ENCODE results near the gene FADS2.
A peak's percentile ranks its signal among the peaks of the same experiment; 100 is the strongest.

Gene FADS2

DNA sequence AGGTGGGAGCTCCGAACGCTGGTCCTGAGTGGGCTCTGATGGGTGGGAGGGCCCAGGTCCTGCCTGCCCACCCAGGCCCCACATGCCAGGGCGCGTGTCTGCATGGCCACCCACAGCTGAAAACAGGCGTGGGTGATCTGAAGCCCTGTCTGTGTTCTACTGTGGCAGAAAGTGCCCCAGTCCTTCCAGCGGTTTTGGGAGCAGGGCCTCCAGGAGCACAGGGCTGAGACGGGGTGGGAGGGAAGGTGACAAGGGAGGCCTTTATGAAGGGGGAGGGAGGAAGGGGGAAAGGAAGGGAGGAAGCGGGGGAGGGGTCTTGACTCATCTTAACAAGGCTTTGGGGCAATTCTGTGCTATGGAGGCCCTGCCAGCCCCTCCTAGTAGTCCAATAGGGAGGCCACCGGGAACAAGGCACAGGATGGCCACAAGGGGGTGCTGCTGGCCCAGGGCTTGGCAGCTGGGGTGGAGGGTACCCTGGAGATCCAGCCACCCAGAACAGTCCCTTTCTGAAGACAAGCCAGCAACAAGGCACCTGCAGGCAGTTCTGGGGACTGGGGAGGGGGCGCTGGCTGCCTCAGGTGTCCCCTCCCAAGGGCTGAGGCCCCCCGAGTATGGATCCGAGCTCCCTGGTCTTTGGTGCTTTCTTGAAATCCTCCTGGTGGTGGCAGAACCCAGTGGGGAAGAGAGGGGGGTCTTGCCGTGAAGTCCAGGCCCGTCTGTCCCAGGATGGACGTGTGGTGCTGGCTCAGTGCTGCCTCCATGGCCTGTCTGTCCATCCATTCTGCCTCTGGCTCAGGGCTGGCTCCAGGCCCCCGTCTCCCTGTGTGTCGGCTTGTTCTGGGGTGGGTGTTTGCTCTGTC, 69.5 kb downstream of the FADS2 start:
- FAIRE-seq (no peak), DNase-seq (ENCODE audit: insufficient read length, low spot score) (peak; percentile 92)
- TF ChIP-seq PAX5 (IDR thresholded peaks at IDR 0.05; ENCODE audit: insufficient read depth, low read length, severe bottlenecking), result no peak
- TF ChIP-seq SPI1 (IDR thresholded peaks at IDR 0.05; ENCODE audit: low read depth, low read length), result no peak
- TF ChIP-seq POLR2A (IDR thresholded peaks at IDR 0.05; ENCODE audit: low read depth, low read length), result no peak
- TF ChIP-seq TAF1 (IDR thresholded peaks at IDR 0.05; ENCODE audit: low read depth, low read length), result no peak
- no peak for TF ChIP-seq POLR2AphosphoS5 (IDR thresholded peaks at IDR 0.05; ENCODE audit: low read depth, low read length)
- no peak for TF ChIP-seq POU2F2 (IDR thresholded peaks at IDR 0.05; ENCODE audit: low read depth, low read length)

DNA sequence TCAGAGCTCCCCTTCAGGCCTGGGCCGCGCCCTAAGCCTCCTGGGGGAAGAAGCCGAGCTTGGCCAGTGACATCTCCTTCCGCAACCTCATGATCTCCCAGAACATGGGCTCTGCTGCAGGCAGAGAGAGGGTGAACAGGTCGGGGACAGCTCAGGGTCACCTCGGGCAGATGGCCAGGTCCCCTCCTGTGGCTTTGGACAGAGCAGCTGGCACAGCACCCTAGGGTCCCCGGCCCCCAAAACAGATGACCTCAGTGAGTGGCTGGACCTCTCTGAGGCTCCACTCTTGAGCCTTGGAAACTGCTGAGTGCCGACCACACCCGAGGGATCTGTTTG, 70.1 kb downstream of the FADS2 start:
- FAIRE-seq, result no peak
- no peak for TF ChIP-seq TAF1 (IDR thresholded peaks at IDR 0.05; ENCODE audit: low read depth, low read length)
- DNase-seq (ENCODE audit: insufficient read length, low spot score), result no peak

DNA sequence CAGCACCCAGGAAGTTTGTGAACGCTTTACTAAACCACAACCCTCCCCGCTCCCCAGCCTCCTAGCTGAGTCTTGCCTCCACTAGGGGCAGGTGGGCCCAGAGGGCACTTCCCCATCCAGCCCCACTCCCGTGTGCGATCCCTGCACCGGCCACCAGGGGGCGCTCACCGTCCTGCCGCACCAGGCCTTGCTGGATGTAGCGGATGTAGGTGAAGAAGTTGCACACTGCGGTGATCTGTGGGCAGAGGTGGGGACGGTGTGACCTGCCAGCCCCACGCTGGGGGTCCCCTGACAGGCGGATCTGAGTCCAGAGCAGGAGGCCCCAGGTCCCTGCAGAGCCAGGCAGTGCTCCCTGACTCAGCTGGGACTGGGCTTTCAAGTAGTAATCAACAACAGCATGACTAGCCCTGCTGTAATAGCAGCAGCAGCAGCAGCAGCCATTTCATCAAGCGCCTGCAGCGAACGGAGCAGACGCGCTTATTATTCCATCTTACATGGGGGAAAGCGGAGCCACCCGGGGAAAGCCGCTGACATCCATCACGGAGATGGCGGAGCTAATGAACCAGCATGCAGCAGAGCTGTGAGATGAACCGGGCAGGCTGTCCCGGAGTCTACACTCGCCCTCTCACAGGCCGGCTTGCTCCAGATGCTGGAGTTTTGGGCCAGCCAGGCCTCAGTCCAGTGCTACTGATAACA, 71.2 kb downstream of the FADS2 start:
- FAIRE-seq, result peak; percentile 94
- DNase-seq (ENCODE audit: insufficient read length, low spot score), result peak; percentile 99
- TF ChIP-seq SPI1 (IDR thresholded peaks at IDR 0.05; ENCODE audit: low read depth, low read length) (peak; percentile 89), POLR2AphosphoS5 (IDR thresholded peaks at IDR 0.05; ENCODE audit: low read depth, low read length) (no peak)

DNA sequence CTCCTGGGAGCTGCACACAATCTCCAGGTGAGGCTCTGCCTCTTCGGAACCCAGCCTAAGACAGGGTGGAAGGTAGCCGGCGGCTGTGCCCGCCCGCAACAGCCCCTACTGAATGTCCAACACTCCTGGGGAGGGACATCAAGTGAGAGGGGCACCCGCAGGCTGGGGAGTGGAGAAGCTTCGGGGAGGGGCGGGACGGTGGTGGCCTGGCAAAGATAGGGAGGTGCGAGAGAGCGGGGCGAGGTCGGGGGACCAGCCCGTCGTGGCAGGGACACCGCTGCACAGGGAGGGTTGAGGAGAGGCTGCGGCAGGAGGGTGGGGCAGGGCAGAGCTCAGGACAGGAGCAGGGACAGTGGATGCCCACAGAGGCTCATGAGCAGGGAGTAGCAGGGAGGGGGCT, 72.2 kb downstream of the FADS2 start:
- DNase-seq (ENCODE audit: insufficient read length, low spot score) (no peak), FAIRE-seq (no peak)
- TF ChIP-seq PAX5 (IDR thresholded peaks at IDR 0.05; ENCODE audit: insufficient read depth, low read length, severe bottlenecking) (no peak), SPI1 (IDR thresholded peaks at IDR 0.05; ENCODE audit: low read depth, low read length) (no peak), POLR2A (IDR thresholded peaks at IDR 0.05; ENCODE audit: low read depth, low read length) (no peak), POU2F2 (IDR thresholded peaks at IDR 0.05; ENCODE audit: low read depth, low read length) (no peak), TAF1 (IDR thresholded peaks at IDR 0.05; ENCODE audit: low read depth, low read length) (no peak)

DNA sequence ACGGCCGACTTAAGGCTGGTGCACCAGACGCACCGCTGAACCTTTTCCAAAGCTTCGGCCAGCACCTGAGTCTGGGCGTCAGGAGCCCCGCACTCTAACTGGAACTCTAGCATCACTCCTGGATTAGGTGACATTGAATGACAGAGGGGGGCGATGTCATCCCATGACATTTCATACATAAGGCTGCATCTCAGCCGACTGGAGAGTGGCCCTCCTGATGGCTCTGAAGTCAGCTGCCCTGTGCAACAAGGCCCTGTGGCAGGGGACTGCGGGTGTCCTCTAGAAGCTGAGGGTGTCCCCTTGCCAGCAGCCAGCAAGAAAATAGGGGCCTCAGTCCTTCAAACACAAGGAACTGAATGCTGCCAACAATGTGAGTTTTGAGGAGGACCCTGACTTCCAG, 73.3 kb downstream of the FADS2 start:
- no peak for FAIRE-seq
- TF ChIP-seq POLR2A (IDR thresholded peaks at IDR 0.05; ENCODE audit: low read depth, low read length) (no peak), TAF1 (IDR thresholded peaks at IDR 0.05; ENCODE audit: low read depth, low read length) (no peak), POU2F2 (IDR thresholded peaks at IDR 0.05; ENCODE audit: low read depth, low read length) (no peak)
- DNase-seq (ENCODE audit: insufficient read length, low spot score), result no peak

DNA sequence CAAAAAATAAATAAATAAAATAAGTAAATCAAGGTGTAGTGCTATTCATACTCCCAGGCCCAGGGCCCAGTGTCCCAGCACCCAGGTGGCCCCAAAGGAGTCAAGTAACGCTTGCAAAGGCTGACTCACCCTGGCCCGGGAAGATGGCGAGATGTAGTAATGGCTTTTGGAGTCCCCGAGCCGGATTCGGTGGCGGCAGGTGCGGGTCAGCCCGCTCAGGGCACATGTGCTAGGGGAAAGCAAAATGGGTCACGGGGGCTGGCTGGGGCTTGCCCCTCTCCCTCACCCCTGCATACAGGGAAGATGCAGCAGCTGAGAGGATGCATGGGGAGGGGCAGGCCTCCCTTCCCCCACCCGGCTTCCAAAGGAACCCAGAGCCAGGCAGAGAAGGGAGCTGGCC, 74.2 kb downstream of the FADS2 start:
- no peak for DNase-seq (ENCODE audit: insufficient read length, low spot score)
- TF ChIP-seq TAF1 (IDR thresholded peaks at IDR 0.05; ENCODE audit: low read depth, low read length) (no peak), PAX5 (IDR thresholded peaks at IDR 0.05; ENCODE audit: insufficient read depth, low read length, severe bottlenecking) (no peak), POLR2A (IDR thresholded peaks at IDR 0.05; ENCODE audit: low read depth, low read length) (no peak), SPI1 (IDR thresholded peaks at IDR 0.05; ENCODE audit: low read depth, low read length) (no peak), POLR2AphosphoS5 (IDR thresholded peaks at IDR 0.05; ENCODE audit: low read depth, low read length) (no peak), POU2F2 (IDR thresholded peaks at IDR 0.05; ENCODE audit: low read depth, low read length) (no peak)
- no peak for FAIRE-seq

DNA sequence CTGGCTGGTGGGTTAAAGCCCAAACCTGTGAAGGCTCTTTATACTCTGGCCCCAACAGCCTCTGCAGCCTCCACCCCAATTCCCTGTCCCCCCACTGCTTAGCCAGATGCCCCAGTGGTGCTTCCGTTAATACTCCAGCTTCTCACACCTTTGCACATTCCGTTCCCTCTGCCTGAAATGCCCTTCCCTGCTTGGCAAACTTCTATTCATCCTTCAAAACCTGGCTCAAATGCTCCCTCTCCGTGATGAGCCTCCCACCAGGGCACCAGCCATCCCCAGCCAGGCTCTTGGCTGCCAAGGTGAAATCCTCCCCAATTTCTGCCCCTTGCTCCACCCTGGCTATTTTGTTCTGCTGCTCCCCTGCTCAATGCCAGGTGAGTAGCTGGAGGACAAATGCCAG, 75.7 kb downstream of the FADS2 start:
- DNase-seq (ENCODE audit: insufficient read length, low spot score) (no peak), FAIRE-seq (no peak)
- TF ChIP-seq POLR2A (IDR thresholded peaks at IDR 0.05; ENCODE audit: low read depth, low read length) (no peak), POLR2AphosphoS5 (IDR thresholded peaks at IDR 0.05; ENCODE audit: low read depth, low read length) (no peak), SPI1 (IDR thresholded peaks at IDR 0.05; ENCODE audit: low read depth, low read length) (no peak), PAX5 (IDR thresholded peaks at IDR 0.05; ENCODE audit: insufficient read depth, low read length, severe bottlenecking) (no peak), TAF1 (IDR thresholded peaks at IDR 0.05; ENCODE audit: low read depth, low read length) (no peak), POU2F2 (IDR thresholded peaks at IDR 0.05; ENCODE audit: low read depth, low read length) (no peak)

DNA sequence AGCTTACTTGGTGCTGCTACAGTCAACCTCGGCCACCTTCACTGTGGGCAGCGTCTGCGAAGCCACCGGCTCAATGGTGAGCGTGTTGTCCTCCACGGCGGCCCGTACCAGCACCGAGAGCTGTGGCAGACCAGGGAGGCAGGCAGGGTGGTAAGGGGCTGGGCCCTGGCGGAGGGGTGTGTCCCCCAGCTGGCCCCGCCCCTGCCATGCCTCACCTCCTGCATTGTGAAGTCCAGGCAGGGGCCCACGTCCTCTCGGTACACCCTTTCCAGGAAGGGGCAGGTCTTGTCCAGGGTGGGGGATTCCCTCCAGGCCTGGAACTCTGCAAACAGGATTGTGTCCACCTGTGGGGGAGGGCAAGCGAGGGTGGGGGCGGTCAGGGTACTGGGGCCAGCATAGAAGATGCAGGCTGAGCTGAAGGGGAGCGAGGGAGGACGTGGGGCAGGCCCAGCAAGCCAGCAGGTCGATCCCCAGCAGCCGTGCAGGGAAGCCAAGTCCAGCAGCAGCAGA, 76.5 kb downstream of the FADS2 start:
- TF ChIP-seq POLR2A (IDR thresholded peaks at IDR 0.05; ENCODE audit: low read depth, low read length) (no peak), POLR2AphosphoS5 (IDR thresholded peaks at IDR 0.05; ENCODE audit: low read depth, low read length) (no peak), PAX5 (IDR thresholded peaks at IDR 0.05; ENCODE audit: insufficient read depth, low read length, severe bottlenecking) (no peak), POU2F2 (IDR thresholded peaks at IDR 0.05; ENCODE audit: low read depth, low read length) (no peak), SPI1 (IDR thresholded peaks at IDR 0.05; ENCODE audit: low read depth, low read length) (no peak), TAF1 (IDR thresholded peaks at IDR 0.05; ENCODE audit: low read depth, low read length) (no peak)
- no peak for DNase-seq (ENCODE audit: insufficient read length, low spot score)
- no peak for FAIRE-seq

DNA sequence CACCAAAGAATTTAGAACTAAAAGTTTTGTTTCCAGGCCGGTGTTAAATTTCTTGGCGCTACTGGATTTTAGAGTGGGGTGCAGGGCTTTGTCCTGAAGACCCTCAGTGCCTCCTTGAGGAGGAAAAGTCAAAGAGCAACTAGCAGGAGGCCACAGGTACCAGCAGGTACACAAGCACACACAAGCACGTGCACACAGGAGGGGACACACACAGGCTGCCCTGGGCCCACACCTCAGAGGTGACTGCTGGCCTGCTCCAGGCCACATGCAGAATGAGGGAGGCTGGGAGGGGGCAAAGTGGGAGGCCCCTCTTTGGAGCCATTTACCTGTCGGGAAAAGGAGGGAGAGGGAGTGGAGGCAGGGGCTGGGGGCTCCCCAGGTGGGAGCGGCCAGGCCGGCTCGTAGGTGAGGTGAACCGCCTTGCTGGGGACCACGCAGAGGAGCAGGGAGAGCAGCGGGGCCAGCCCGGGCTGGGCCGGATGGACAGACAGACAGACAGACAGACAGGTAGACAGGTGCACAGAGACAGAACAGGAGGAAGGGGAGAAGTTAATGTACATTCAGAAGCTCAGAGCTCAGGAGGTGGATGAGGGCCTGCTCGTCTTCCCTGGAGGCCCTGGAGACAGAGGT, 77.1 kb downstream of the FADS2 start:
- TF ChIP-seq POU2F2 (IDR thresholded peaks at IDR 0.05; ENCODE audit: low read depth, low read length), result no peak
- no peak for TF ChIP-seq SPI1 (IDR thresholded peaks at IDR 0.05; ENCODE audit: low read depth, low read length)
- no peak for TF ChIP-seq POLR2AphosphoS5 (IDR thresholded peaks at IDR 0.05; ENCODE audit: low read depth, low read length)
- TF ChIP-seq POLR2A (IDR thresholded peaks at IDR 0.05; ENCODE audit: low read depth, low read length), result no peak
- FAIRE-seq, result no peak
- DNase-seq (ENCODE audit: insufficient read length, low spot score), result no peak
